Measurements from ENCODE around the gene FPR2.

DNA sequence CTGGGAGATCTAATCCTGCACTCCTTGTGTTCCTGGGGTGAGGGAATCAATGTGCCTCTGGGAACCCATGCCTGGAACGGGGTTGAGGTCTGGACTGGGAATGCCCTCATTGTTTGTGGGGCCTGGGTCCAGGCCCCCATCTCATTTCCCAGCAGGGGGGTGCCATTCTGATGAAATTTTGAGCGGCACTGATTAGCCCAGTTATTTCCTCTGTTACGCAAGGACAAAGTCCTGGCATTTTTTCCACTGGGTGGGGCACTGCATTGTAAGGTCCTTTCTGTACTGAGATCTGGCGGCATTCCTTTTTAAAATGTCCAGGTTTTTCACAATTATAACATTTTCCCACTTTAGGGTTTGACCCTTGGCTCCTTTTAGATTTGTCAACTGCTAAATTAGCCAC is 48.8 kb downstream of the FPR2 start:
- TF ChIP-seq FOXA1 (IDR thresholded peaks at IDR 0.05) (no peak), RAD21 (IDR thresholded peaks at IDR 0.05) (no peak), GABPA (IDR thresholded peaks at IDR 0.05 in 1 of 2, conservative IDR thresholded peaks at IDR 0.05 in 1 of 2) (no peak), HNF4G (IDR thresholded peaks at IDR 0.05) (no peak), NR2F2 (IDR thresholded peaks at IDR 0.05) (no peak), YY1 (IDR thresholded peaks at IDR 0.05) (no peak), SP1 (IDR thresholded peaks at IDR 0.05) (no peak), TAF1 (conservative IDR thresholded peaks at IDR 0.05) (no peak), EGR1 (IDR thresholded peaks at IDR 0.05; ENCODE audit: low read depth in 2 of 2) (no peak)
- TF ChIP-seq, protein P1, sequence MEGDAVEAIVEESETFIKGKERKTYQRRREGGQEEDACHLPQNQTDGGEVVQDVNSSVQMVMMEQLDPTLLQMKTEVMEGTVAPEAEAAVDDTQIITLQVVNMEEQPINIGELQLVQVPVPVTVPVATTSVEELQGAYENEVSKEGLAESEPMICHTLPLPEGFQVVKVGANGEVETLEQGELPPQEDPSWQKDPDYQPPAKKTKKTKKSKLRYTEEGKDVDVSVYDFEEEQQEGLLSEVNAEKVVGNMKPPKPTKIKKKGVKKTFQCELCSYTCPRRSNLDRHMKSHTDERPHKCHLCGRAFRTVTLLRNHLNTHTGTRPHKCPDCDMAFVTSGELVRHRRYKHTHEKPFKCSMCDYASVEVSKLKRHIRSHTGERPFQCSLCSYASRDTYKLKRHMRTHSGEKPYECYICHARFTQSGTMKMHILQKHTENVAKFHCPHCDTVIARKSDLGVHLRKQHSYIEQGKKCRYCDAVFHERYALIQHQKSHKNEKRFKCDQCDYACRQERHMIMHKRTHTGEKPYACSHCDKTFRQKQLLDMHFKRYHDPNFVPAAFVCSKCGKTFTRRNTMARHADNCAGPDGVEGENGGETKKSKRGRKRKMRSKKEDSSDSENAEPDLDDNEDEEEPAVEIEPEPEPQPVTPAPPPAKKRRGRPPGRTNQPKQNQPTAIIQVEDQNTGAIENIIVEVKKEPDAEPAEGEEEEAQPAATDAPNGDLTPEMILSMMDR (IDR thresholded peaks at IDR 0.05; ENCODE audit: low read depth, low read length, missing input control), result no peak
- TF ChIP-seq, protein P2, sequence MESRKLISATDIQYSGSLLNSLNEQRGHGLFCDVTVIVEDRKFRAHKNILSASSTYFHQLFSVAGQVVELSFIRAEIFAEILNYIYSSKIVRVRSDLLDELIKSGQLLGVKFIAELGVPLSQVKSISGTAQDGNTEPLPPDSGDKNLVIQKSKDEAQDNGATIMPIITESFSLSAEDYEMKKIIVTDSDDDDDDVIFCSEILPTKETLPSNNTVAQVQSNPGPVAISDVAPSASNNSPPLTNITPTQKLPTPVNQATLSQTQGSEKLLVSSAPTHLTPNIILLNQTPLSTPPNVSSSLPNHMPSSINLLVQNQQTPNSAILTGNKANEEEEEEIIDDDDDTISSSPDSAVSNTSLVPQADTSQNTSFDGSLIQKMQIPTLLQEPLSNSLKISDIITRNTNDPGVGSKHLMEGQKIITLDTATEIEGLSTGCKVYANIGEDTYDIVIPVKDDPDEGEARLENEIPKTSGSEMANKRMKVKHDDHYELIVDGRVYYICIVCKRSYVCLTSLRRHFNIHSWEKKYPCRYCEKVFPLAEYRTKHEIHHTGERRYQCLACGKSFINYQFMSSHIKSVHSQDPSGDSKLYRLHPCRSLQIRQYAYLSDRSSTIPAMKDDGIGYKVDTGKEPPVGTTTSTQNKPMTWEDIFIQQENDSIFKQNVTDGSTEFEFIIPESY (IDR thresholded peaks at IDR 0.05), result no peak
- TF ChIP-seq, protein P3, sequence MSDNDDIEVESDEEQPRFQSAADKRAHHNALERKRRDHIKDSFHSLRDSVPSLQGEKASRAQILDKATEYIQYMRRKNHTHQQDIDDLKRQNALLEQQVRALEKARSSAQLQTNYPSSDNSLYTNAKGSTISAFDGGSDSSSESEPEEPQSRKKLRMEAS (IDR thresholded peaks at IDR 0.05), result no peak
- TF ChIP-seq, protein P4, sequence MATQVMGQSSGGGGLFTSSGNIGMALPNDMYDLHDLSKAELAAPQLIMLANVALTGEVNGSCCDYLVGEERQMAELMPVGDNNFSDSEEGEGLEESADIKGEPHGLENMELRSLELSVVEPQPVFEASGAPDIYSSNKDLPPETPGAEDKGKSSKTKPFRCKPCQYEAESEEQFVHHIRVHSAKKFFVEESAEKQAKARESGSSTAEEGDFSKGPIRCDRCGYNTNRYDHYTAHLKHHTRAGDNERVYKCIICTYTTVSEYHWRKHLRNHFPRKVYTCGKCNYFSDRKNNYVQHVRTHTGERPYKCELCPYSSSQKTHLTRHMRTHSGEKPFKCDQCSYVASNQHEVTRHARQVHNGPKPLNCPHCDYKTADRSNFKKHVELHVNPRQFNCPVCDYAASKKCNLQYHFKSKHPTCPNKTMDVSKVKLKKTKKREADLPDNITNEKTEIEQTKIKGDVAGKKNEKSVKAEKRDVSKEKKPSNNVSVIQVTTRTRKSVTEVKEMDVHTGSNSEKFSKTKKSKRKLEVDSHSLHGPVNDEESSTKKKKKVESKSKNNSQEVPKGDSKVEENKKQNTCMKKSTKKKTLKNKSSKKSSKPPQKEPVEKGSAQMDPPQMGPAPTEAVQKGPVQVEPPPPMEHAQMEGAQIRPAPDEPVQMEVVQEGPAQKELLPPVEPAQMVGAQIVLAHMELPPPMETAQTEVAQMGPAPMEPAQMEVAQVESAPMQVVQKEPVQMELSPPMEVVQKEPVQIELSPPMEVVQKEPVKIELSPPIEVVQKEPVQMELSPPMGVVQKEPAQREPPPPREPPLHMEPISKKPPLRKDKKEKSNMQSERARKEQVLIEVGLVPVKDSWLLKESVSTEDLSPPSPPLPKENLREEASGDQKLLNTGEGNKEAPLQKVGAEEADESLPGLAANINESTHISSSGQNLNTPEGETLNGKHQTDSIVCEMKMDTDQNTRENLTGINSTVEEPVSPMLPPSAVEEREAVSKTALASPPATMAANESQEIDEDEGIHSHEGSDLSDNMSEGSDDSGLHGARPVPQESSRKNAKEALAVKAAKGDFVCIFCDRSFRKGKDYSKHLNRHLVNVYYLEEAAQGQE (IDR thresholded peaks at IDR 0.05), result no peak
- TF ChIP-seq, protein P5, sequence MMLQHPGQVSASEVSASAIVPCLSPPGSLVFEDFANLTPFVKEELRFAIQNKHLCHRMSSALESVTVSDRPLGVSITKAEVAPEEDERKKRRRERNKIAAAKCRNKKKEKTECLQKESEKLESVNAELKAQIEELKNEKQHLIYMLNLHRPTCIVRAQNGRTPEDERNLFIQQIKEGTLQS (IDR thresholded peaks at IDR 0.05), result no peak
